ENCODE measurements around the gene TMEM44.
A peak's percentile ranks its signal among the peaks of the same experiment; 100 is the strongest.

The TMEM44 gene

GRCh38 chr3:194573680-194574437, 59.4 kb downstream of the TMEM44 start:
- TF ChIP-seq CTCF (IDR thresholded peaks at IDR 0.05; ENCODE audit: insufficient read depth, low read length, poor library complexity, severe bottlenecking) = peak; percentile 82
- Histone ChIP-seq H3K4me3 (replicated peaks; ENCODE audit: low read depth, low read length) (no peak overlapping the region), H3K27me3 (replicated peaks; ENCODE audit: control insufficient read depth, insufficient read depth, low read length) (no peaks in the 10 kb centered on the region), H3K36me3 (ENCODE audit: control insufficient read depth, insufficient read depth, low read length) (no peaks in the 10 kb centered on the region)
- no peak for DNase-seq (ENCODE audit: extremely low read depth, insufficient read length)

DNA sequence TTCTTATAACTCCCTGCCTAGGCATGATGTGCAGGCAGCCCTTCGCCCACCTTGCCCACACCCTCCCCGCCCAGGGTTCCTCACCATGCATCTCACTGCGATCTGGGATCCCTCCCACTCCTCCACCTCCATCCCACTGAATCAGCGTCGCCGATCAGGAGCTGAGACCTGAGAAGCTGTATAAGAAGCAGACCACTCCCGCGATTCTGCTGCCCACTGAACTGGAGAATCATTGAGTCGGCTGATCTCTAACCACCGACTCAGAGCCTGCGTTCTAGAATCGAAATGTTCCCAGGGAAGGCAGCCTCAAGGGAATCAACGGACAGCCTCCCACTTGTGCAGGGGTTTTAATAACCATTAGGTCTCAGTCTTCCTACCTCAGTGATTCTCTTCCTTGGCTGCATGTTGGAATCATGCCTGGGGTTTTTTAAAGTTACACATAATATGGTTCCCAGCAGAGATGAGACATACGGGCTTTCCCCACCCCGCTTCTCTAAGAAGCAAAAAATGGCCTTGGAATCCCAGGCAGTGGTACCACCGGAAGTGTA, 60.2 kb downstream of the TMEM44 start:
- H3K4me3 ChIP-seq (replicated peaks; ENCODE audit: low read depth, low read length) = no peak overlapping the region
- no peak for DNase-seq (ENCODE audit: extremely low read depth, insufficient read length)
- H3K36me3 ChIP-seq (ENCODE audit: control insufficient read depth, insufficient read depth, low read length) = no peaks in the 10 kb centered on the region
- H3K27me3 ChIP-seq (replicated peaks; ENCODE audit: control insufficient read depth, insufficient read depth, low read length) = no peaks in the 10 kb centered on the region
- TF ChIP-seq CTCF (IDR thresholded peaks at IDR 0.05; ENCODE audit: insufficient read depth, low read length, poor library complexity, severe bottlenecking) = no peak

DNA sequence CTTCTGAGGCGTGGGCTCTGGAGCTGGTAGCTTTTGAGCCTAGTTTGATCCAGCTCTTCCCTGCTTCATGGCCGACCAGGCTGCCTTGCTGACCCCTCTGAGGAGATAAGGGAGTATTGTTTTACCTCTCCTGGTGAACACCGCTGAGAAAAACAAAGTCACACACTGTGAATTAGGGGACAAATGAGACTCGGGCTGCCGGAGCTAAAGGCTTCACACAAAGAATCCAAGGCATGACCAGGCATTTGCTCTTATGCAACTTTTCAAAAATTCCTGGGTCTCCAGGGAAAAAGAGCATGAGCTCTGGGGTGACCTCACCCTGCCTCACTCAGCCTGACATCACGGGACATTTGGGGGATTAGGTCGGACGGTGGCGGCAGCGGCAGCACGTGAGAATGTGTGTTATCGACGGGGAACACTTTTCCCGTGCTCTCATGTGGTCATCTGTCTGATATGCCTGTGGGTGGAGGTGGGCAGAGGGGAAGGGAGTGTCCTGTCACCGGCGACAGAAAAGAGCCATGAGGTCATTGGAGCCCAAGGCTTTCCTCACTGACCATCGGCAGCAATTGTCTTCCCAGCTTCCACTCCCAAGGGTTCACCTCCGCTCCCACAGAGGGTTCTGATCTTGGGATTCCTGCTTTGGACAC, 61.0 kb downstream of the TMEM44 start:
- no peak for TF ChIP-seq CTCF (IDR thresholded peaks at IDR 0.05; ENCODE audit: insufficient read depth, low read length, poor library complexity, severe bottlenecking)
- H3K27me3 ChIP-seq (replicated peaks; ENCODE audit: control insufficient read depth, insufficient read depth, low read length) = no peaks in the 10 kb centered on the region
- H3K36me3 ChIP-seq (ENCODE audit: control insufficient read depth, insufficient read depth, low read length) = no peaks in the 10 kb centered on the region
- DNase-seq (ENCODE audit: extremely low read depth, insufficient read length) = no peak
- no peak overlapping the region for H3K4me3 ChIP-seq (replicated peaks; ENCODE audit: low read depth, low read length)

- no peak for TF ChIP-seq CTCF (IDR thresholded peaks at IDR 0.05; ENCODE audit: insufficient read depth, low read length, poor library complexity, severe bottlenecking)
- Histone ChIP-seq H3K27me3 (replicated peaks; ENCODE audit: control insufficient read depth, insufficient read depth, low read length) (no peaks in the 10 kb centered on the region), H3K36me3 (ENCODE audit: control insufficient read depth, insufficient read depth, low read length) (no peaks in the 10 kb centered on the region), H3K4me3 (replicated peaks; ENCODE audit: low read depth, low read length) (no peak overlapping the region)
- DNase-seq (ENCODE audit: extremely low read depth, insufficient read length) = no peak
Measured at GRCh38 chr3:194571491-194572142, 61.6 kb downstream of the TMEM44 start.

GRCh38 chr3:194570898-194571297, 62.3 kb downstream of the TMEM44 start:
- no peak for TF ChIP-seq CTCF (IDR thresholded peaks at IDR 0.05; ENCODE audit: insufficient read depth, low read length, poor library complexity, severe bottlenecking)
- no peak overlapping the region for H3K4me3 ChIP-seq (replicated peaks; ENCODE audit: low read depth, low read length)
- H3K36me3 ChIP-seq (ENCODE audit: control insufficient read depth, insufficient read depth, low read length) = no peaks in the 10 kb centered on the region
- H3K27me3 ChIP-seq (replicated peaks; ENCODE audit: control insufficient read depth, insufficient read depth, low read length) = no peaks in the 10 kb centered on the region
- no peak for DNase-seq (ENCODE audit: extremely low read depth, insufficient read length)
